ENCODE measurements around the gene FOXI1. TPM values are rescaled to one million over a fixed set of nuclear protein-coding genes. Genes with fewer than 3 reads are reported as not detected.

The FOXI1 gene
- not detected in 2 replicates for total RNA-seq

GRCh38 chr5:170105642-170106611 is at the start of gene FOXI1:
FOXI1 (plus strand) TSS chr5:170105897; CDS start chr5:170105958, 61 bp downstream.

Other genes with a start within 250 kb of the FOXI1 start
- 3.1 and 3.8 TPM in 2 replicates for gene INSYN2B, start 125.4 kb upstream of the FOXI1 start, total RNA-seq
- gene C5orf58, start 127.1 kb downstream of the FOXI1 start, total RNA-seq = not detected in 2 replicates
- not detected in 2 replicates for gene LCP2, start 191.9 kb downstream of the FOXI1 start, total RNA-seq

Measured in smooth muscle cell of bladder (primary cell).